Aorta (tissue), 5 donors: ENCODE data around the gene PCDH15. TPM values are rescaled to one million over a fixed set of nuclear protein-coding genes. Genes with fewer than 3 reads are reported as not detected.

Experiments used
- ATAC-seq: fragments of 200-7000 bp; cut with Tn5 transposase; one replicate; pipeline ENCODE4 v1.9.1; 2022; ENCODE audit warnings: moderate library complexity; ENCODE audit not compliant: low FRiP score
- DNase-seq, 2 donors: peaks; one replicate each; pipeline ENCODE4 v3.0.0-alpha.2; 2020
- H3K27ac ChIP-seq, 2 donors: one replicate each; pipeline ENCODE4 v1.5.1; 2013; ENCODE audit warnings: low read length in 2 of 2, mild to moderate bottlenecking in 2 of 2, moderate library complexity in 2 of 2, control low read depth in 1 of 2, inconsistent platforms in 1 of 2, low read depth in 1 of 2
- H3K27me3 ChIP-seq, 2 donors: one replicate each; pipeline ENCODE4 v1.6.1; 2013; ENCODE audit warnings: control low read depth in 1 of 2, low read length in 1 of 2, mild to moderate bottlenecking in 1 of 2, moderate library complexity in 1 of 2; ENCODE audit not compliant: insufficient read depth in 2 of 2, control insufficient read depth in 1 of 2
- H3K36me3 ChIP-seq, 2 donors: one replicate each; pipeline ENCODE4 v1.6.1; 2013; ENCODE audit warnings: control low read depth in 1 of 2, low read length in 1 of 2, mild to moderate bottlenecking in 1 of 2; ENCODE audit not compliant: insufficient read depth in 2 of 2, control insufficient read depth in 1 of 2
- H3K4me1 ChIP-seq, 2 donors: one replicate each; pipeline ENCODE4 v1.6.1; 2013; ENCODE audit warnings: low read length in 2 of 2, control low read depth in 1 of 2, mild to moderate bottlenecking in 1 of 2, moderate library complexity in 1 of 2; ENCODE audit not compliant: insufficient read depth in 2 of 2, control insufficient read depth in 1 of 2
- H3K4me3 ChIP-seq, 2 donors: one replicate each; pipeline ENCODE4 v1.5.1; 2013; ENCODE audit warnings: low read length in 2 of 2, control low read depth in 1 of 2, mild to moderate bottlenecking in 1 of 2
- H3K9me3 ChIP-seq: one replicate; pipeline ENCODE4 v1.6.1; 2013; ENCODE audit warnings: mild to moderate bottlenecking, low read length; ENCODE audit not compliant: control insufficient read depth
- WGBS, 2 donors: extraction: QIAGEN DNeasy Blood & Tissue Kit; methylation state at CpG; one replicate each; pipeline ENCODE4 v1.1.7; 2013; 5-methylcytosine and 5-hydroxymethylcytosine counted together
- intact Hi-C, 2 donors: fragments of 100-400 bp; cut with DNase I; formaldehyde crosslinking; loops; one replicate each; pipeline versions ENCODE4 v1.14.2 to v1.15.0; 2022
- polyA plus RNA-seq, 2 donors: library from polyadenylated mRNA; stranded (reverse); fragments of 200-250 nt; gene quantifications; one replicate each; pipeline ENCODE4 v1.2.3, GENCODE V29; 2013
- total RNA-seq, 2 donors: library from RNA; stranded (reverse); fragmentation: NEBNext Ultra II Directional; extraction: Animal tissue kit (Norgen Biotek cat#: 25700); gene quantifications; one replicate each; pipeline ENCODE4 v1.2.1, GENCODE V29; 2021
- donor health status: healthy with polysubstance abuse.
- donor health status: Bipolar disorder and iron deficiency.
- donor health status: DM: no; HTN: no; CAD: no.
- donor health status: DM: no; HTN: no; CAD: no.
- donor health status: DM: yes; HTN: yes; CAD: no.

Gene PCDH15
- total and polyA plus RNA-seq, 4 donors, result 0.09 TPM; not detected in 3

DNA sequence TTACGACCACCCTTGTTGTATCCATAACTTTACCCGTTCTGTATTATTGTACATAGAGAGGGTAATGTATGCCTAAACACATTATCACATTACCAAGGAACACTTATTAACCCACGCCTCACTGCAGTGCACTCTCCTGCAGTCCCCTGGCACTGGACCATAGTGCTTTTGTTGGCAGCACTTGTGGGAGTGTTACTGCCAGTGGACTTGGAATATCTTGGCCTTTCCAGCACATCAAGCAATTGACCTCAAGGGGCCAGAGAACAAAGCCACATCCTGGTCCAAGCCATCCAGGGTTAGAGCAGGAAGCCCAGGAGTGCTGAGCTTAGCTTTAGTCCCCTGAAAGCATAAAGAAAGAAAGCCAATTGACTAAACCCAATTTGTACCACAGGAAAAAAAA is 304.2 kb downstream of the PCDH15 start:
- Histone ChIP-seq H3K36me3 (no peaks in the 10 kb centered on the region), H3K4me1 (no peaks in the 10 kb centered on the region), H3K27me3 (no peaks in the 10 kb centered on the region), H3K9me3 (no peaks in the 10 kb centered on the region), H3K4me3 (no peak overlapping the region), H3K27ac (no peak overlapping the region)
- 42 to 68% methylated on average over 3 of the region's 3 CpGs for WGBS, 2 donors
- intact Hi-C loops, result no loop called here
- ATAC-seq, result peak; percentile 19
- no peak for DNase-seq

DNA sequence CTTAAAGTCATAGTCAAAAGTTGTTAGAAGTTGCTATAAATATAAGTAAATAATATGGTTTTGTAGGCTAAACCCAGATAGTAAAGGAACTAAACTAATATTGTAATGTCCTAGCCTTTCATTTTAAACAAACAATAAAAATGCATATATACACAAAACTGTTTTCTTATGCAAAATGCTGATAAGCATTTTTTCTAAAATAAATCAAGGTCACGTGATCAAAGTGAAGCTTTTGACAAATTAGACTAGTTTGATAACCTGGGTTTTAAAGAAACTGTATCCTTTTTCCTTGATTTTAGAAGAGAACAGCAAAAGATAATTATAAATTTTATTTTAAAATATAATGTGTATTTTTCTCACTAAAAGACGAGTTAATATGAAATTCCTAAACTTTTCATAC is 313.3 kb downstream of the PCDH15 start:
- Histone ChIP-seq H3K27me3 (no peaks in the 10 kb centered on the region), H3K36me3 (no peaks in the 10 kb centered on the region), H3K9me3 (no peaks in the 10 kb centered on the region), H3K27ac (no peak overlapping the region), H3K4me1 (no peaks in the 10 kb centered on the region), H3K4me3 (no peak overlapping the region)
- ATAC-seq (no peak), DNase-seq (no peak)
- WGBS, 2 donors, result 66% methylated on average over 2 of the region's 2 CpGs
- intact Hi-C loops, result no loop called here

DNA sequence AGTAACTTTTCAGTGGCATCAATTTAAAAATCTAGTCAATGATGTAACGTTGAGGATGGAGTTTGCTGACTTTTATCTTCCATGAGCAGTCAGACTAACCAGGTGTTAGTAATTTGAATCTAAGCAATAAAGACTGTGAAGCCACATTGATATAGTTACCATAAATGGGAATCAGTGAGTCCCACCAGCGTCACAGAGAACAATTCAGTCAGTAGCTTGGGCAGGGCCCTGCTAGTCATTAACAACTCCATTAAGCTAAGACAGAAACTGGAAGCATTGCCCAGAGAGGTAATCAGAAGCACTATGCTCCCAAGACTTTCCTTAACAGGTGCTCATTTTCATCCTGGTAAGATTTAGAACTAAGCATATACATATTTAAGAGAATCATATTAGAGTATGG is 315.1 kb downstream of the PCDH15 start:
- Histone ChIP-seq H3K36me3 (no peaks in the 10 kb centered on the region), H3K4me1 (no peaks in the 10 kb centered on the region), H3K4me3 (no peak overlapping the region), H3K27ac (no peak overlapping the region), H3K9me3 (no peaks in the 10 kb centered on the region), H3K27me3 (no peaks in the 10 kb centered on the region)
- DNase-seq, result no peak
- ATAC-seq, result no peak
- intact Hi-C loops, result no loop called here
- 64 to 69% methylated on average over 2 of the region's 2 CpGs for WGBS, 2 donors

DNA sequence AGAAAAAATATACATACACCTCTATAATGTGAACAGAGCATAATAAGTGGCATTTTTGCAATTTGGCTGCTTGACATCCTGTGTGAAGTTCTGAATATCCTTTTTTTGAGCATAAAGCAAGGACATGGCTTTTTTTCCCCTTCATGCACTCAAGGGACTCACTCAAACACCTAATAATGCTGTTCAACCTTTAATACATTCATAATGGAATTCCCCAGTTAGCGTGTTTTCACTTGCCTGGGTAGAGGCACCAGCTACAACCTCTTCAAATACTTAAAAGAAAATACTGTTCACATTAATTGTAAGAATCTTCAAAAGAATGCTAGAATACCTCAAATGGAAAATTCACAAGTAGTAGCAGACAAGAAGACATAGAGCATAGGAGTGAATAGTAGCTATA is 316.8 kb downstream of the PCDH15 start:
- no peak overlapping the region for H3K27ac ChIP-seq
- DNase-seq (no peak), ATAC-seq (no peak)
- intact Hi-C loops, result no loop called here
- no peaks in the 10 kb centered on the region for H3K4me1 ChIP-seq
- H3K36me3 ChIP-seq, result no peaks in the 10 kb centered on the region
- no peaks in the 10 kb centered on the region for H3K9me3 ChIP-seq
- WGBS, 2 donors, result 80 to 86% methylated on average over 1 of the region's 1 CpG
- H3K27me3 ChIP-seq, result no peaks in the 10 kb centered on the region
- no peak overlapping the region for H3K4me3 ChIP-seq

DNA sequence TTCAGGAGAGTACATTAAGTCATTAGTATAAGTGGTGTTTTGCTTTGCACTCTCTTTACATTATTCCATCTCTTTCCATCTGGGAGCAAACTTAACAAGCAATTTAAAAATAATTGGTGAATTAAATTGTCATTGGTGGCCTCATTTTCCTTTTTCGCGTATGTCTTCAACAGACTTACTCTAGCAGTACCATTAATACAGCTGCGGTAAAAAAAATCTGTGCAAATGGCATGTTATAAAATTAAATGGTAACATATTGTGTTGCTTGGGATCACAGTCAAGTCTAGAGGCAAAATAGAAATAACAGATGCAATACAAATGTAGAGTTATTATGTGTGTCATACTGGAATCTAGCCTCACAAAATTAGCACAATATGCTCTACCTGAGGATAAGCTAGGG is 322.4 kb downstream of the PCDH15 start:
- DNase-seq (no peak), ATAC-seq (no peak)
- 89 to 91% methylated on average over 3 of the region's 3 CpGs for WGBS, 2 donors
- Histone ChIP-seq H3K27ac (no peak overlapping the region), H3K36me3 (no peaks in the 10 kb centered on the region), H3K4me1 (no peaks in the 10 kb centered on the region), H3K4me3 (no peak overlapping the region), H3K9me3 (no peaks in the 10 kb centered on the region), H3K27me3 (no peaks in the 10 kb centered on the region)
- intact Hi-C loops, result no loop called here

DNA sequence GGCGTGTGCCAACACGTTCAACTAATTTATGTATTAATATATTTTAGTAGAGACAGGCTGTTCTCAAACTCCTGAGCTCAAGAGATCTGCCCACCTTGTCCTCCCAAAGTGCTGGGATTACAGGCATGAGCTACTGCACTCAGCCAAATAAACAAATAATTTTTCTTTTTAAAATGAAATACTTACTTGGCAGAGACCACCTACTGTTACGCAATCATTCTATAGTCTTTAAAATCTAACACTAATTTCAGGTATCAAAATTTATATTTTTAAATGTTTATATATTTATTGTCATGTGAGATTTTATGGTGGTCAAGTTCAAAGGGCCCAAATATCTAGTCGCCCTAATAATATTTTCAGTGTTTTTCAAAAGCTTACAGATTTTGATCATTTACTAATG is 323.3 kb downstream of the PCDH15 start:
- ATAC-seq (no peak), DNase-seq (no peak)
- intact Hi-C loops, result no loop called here
- H3K27ac ChIP-seq, result no peak overlapping the region
- H3K4me3 ChIP-seq, result no peak overlapping the region
- no peaks in the 10 kb centered on the region for H3K27me3 ChIP-seq
- H3K36me3 ChIP-seq, result no peaks in the 10 kb centered on the region
- H3K4me1 ChIP-seq, result no peaks in the 10 kb centered on the region
- WGBS, 2 donors, result 81 to 86% methylated on average over 4 of the region's 4 CpGs
- no peaks in the 10 kb centered on the region for H3K9me3 ChIP-seq

DNA sequence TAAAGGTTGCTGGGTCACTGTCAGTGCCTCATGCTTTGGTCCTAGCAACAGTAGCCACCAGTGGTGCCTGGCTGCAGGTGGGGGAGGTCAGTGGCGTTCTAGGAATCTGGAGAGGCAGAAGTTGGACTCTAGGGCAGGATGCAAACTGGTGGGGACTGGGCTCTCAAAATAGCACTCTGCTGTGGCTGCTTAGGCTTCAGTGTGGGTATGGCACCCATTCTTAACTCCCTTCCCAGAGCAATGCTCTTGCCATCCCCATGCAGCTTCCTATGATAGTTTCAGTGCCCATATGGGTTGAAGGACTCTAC is 330.8 kb downstream of the PCDH15 start:
- DNase-seq, result no peak
- Histone ChIP-seq H3K27me3 (no peaks in the 10 kb centered on the region), H3K27ac (no peak overlapping the region), H3K36me3 (no peaks in the 10 kb centered on the region), H3K9me3 (no peaks in the 10 kb centered on the region), H3K4me3 (no peak overlapping the region), H3K4me1 (no peaks in the 10 kb centered on the region)
- intact Hi-C loops, result no loop called here
- no peak for ATAC-seq
- WGBS, 2 donors, result 63 to 73% methylated on average over 1 of the region's 1 CpG

DNA sequence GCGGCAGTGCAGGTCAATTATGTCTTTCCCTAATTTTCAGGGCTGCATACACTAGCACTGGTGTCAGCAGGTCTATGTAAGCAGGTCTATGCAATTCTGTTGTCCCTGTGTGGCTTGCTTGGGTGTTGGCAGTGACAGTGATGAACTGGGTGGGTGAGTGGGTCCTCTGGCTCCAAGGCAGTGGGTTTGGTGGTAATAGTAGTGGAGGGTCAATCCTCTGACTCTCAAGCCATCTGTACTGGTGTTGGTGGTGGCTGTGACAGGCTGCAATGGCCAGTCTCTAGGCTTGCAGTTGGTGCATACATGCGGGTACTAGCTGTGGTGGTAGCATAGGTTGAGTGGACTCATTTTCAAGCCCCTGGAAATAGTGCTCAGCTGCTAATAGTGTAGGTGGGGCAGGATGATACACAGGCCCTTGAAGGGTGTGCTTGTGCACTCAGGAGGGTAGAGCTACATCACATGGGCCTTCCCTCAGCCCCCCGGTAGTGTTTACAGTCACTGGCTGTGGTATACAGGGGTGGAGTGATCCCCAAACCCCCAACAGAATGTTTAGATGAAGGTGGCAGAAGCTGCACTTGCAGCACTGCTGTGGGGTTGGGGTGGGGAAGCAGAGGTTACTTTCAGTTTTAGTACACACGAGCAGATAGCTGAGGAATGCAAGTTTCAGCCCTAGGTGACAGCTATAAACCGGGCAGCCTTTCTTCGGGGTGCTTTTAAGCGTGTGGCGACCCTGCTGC is 331.3 kb downstream of the PCDH15 start:
- intact Hi-C loops, result no loop called here
- peak; percentile 15 for ATAC-seq

DNA sequence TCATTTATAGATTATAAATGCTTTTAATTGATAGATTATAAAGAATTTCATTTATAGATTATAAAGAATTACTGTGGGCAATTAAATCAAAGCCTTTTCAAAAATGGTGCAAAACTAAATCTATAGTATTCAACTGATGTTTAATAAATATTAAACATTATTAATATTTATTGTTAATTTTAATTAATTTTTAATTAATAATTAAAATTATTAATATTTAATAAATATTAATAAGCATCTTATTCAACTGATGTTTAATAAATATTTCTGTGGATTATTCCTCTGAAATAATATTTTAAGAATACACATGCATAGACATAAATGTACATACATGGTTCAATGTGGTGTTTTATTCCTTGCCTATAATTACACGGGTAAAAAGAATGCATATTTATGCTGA is 346.8 kb downstream of the PCDH15 start:
- WGBS, 2 donors, result 49 to 50% methylated on average over 1 of the region's 1 CpG
- H3K4me3 ChIP-seq, result no peak overlapping the region

More for the DNA sequence above, 331.3 kb downstream of the PCDH15 start:
- no peaks in the 10 kb centered on the region for H3K27me3 ChIP-seq
- H3K4me1 ChIP-seq, result no peaks in the 10 kb centered on the region
- no peaks in the 10 kb centered on the region for H3K9me3 ChIP-seq
- DNase-seq, result no peak
- H3K4me3 ChIP-seq, result no peak overlapping the region
- WGBS, 2 donors, result 70 to 76% methylated on average over 8 of the region's 8 CpGs
- H3K27ac ChIP-seq, result no peak overlapping the region
- H3K36me3 ChIP-seq, result no peaks in the 10 kb centered on the region

More for the DNA sequence above, 346.8 kb downstream of the PCDH15 start:
- Histone ChIP-seq H3K27me3 (no peaks in the 10 kb centered on the region), H3K4me1 (no peaks in the 10 kb centered on the region), H3K27ac (no peak overlapping the region), H3K9me3 (no peaks in the 10 kb centered on the region), H3K36me3 (no peaks in the 10 kb centered on the region)
- DNase-seq (no peak), ATAC-seq (no peak)
- intact Hi-C loops, result no loop called here
